Stomach smooth muscle (tissue), 2 donors: ENCODE results near the gene ARHGEF4.

Experiments used
- H3K27ac ChIP-seq: one replicate; pipeline ENCODE4 v1.7.0; 2013; ENCODE audit warnings: mild to moderate bottlenecking, low read length, inconsistent platforms
- H3K27me3 ChIP-seq, 2 donors: one replicate each; pipeline ENCODE4 v1.7.0; 2013; ENCODE audit warnings: low read length in 2 of 2; ENCODE audit not compliant: insufficient read depth in 2 of 2, control insufficient read depth in 1 of 2
- H3K36me3 ChIP-seq, 2 donors: one replicate each; pipeline ENCODE4 v1.7.0; 2013; ENCODE audit warnings: low read length in 2 of 2; ENCODE audit not compliant: control insufficient read depth in 2 of 2, insufficient read depth in 2 of 2
- H3K4me1 ChIP-seq: one replicate; pipeline ENCODE4 v1.7.0; 2013; ENCODE audit warnings: low read length; ENCODE audit not compliant: control insufficient read depth, insufficient read depth
- H3K4me3 ChIP-seq, 2 donors: one replicate each; pipeline ENCODE4 v1.7.0; 2013; ENCODE audit warnings: low read length in 2 of 2
- H3K9ac ChIP-seq, 2 donors: one replicate each; pipeline ENCODE4 v1.7.0; 2013; ENCODE audit warnings: low read length in 2 of 2, mild to moderate bottlenecking in 1 of 2
- H3K9me3 ChIP-seq, 2 donors: one replicate each; pipeline ENCODE4 v1.7.0; 2013; ENCODE audit warnings: low read length in 2 of 2; ENCODE audit not compliant: control insufficient read depth in 2 of 2
- donor health status: healthy.
- donor health status: Pancreatic carcinoma.

Gene ARHGEF4

GRCh38 chr2:130913891-130914290 lies 77.2 kb downstream of the ARHGEF4 start:
- Histone ChIP-seq H3K4me3 (no peak overlapping the region), H3K27me3 (peaks cover 10 to 11% of the 10 kb centered on the region in 2 donors), H3K9me3 (no peaks in the 10 kb centered on the region), H3K9ac (no peak overlapping the region), H3K27ac (no peak overlapping the region), H3K4me1 (no peaks in the 10 kb centered on the region), H3K36me3 (no peaks in the 10 kb centered on the region)

DNA sequence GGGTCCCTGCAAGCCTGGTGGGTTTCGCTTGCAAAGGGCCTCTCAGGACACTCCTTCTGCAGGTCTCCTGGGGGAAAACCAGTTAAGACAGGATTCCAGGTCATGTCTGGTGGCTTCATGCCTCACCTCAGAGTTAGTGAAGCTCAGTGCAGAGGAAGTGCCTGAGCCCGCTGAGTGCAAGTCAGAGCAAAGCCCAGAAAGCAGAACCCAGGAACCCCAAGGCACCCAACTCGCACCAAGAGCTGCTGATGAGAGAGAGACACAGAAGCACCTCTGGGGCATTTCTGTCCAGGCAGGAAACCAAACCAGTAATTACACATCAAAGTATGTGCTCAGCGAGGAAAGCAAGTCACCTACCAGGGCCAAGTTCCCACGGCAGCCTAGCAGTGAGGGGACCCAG lies 78.4 kb downstream of the ARHGEF4 start:
- H3K4me1 ChIP-seq: no peaks in the 10 kb centered on the region
- H3K36me3 ChIP-seq: no peaks in the 10 kb centered on the region
- H3K27ac ChIP-seq: no peak overlapping the region
- H3K9ac ChIP-seq: no peak overlapping the region
- no peaks in the 10 kb centered on the region for H3K9me3 ChIP-seq
- H3K4me3 ChIP-seq: no peak overlapping the region
- peaks cover 10 to 11% of the 10 kb centered on the region in 2 donors for H3K27me3 ChIP-seq

- H3K9me3 ChIP-seq: no peaks in the 10 kb centered on the region
- H3K27me3 ChIP-seq: peaks cover 10 to 11% of the 10 kb centered on the region in 2 donors
- H3K9ac ChIP-seq: no peak overlapping the region
- no peaks in the 10 kb centered on the region for H3K36me3 ChIP-seq
- H3K4me1 ChIP-seq: no peaks in the 10 kb centered on the region
- H3K27ac ChIP-seq: no peak overlapping the region
- H3K4me3 ChIP-seq: no peak overlapping the region
These were observed 79.1 kb downstream of the ARHGEF4 start for GRCh38 chr2:130915595-130916437.

DNA sequence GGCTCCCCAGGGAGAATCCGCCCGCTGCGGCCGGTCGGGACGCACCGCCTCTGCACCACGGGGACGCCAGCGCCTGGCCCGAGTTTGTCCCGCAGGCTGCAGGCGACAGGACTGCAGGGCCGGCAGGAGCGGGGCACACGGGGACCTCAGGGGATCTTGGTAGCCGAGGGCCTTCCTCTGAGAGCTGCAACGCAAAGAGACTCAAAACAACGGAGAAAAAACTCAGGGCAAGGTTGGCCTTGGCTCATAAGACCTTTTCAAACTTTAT lies 79.7 kb downstream of the ARHGEF4 start:
- no peaks in the 10 kb centered on the region for H3K4me1 ChIP-seq
- no peaks in the 10 kb centered on the region for H3K9me3 ChIP-seq
- H3K9ac ChIP-seq: no peak overlapping the region
- H3K4me3 ChIP-seq: no peak overlapping the region
- no peaks in the 10 kb centered on the region for H3K36me3 ChIP-seq
- peaks cover 10 to 11% of the 10 kb centered on the region in 2 donors for H3K27me3 ChIP-seq
- no peak overlapping the region for H3K27ac ChIP-seq

DNA sequence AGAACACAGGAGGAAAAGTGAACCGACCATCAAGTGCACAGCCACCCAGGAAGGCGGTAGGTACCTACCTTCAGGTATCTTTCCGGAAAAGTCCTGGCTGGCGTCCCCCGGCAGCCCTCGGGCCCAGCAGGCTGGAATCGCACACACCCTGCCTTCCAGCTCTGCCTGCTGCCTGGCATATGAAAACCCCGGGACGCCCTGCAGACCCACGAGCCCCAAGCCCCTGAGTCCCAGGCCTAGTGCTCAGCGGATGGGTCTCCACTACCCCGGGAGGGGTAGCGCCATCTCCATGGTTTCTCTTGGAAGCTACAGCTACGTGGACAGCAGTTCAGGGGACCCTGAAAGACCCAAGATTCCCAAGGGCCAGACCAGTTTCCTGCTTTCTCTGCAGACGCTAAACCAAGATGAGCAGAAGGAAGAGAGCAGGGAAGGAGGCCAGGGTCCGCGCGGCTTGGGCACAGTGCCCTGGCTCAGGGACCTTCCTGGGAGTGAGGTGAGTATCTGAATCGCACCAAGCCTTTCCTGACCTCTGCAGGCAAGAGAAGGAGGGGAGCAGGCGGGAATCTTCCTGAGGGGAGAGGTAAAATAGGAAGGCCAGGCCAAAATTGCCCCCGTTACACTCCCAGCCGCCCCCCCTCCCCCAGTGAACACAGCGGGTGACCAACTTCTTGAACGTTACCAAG lies 80.4 kb downstream of the ARHGEF4 start:
- Histone ChIP-seq H3K27ac (no peak overlapping the region), H3K4me1 (no peaks in the 10 kb centered on the region)

DNA sequence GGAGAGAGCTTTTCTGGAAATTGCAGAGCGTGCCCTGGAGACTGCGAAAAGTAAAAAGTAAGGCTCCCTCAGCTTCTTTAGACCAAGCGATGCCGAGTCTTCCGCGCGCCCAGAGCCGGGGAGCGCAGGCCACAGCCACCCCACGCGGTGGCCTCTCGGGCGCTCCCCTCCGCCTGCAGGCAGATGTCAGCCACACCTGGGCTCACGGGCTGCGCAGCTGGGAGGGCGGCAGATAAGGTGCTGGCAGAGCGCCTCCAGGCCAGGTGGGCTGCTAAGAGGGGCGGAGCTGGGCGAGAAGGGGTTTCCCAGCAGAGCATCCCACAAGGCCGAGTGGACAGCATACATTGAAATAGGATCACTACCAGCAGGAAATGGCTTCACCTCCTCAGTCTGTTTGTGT lies 81.7 kb downstream of the ARHGEF4 start:
- no peaks in the 10 kb centered on the region for H3K4me1 ChIP-seq
- no peak overlapping the region for H3K9ac ChIP-seq
- no peak overlapping the region for H3K4me3 ChIP-seq
- H3K27me3 ChIP-seq: peaks cover 10 to 11% of the 10 kb centered on the region in 2 donors
- H3K27ac ChIP-seq: no peak overlapping the region
- H3K36me3 ChIP-seq: no peaks in the 10 kb centered on the region
- H3K9me3 ChIP-seq: no peaks in the 10 kb centered on the region

More for the DNA sequence above, 80.4 kb downstream of the ARHGEF4 start:
- Histone ChIP-seq H3K36me3 (no peaks in the 10 kb centered on the region), H3K27me3 (peaks cover 10 to 11% of the 10 kb centered on the region in 2 donors), H3K9ac (no peak overlapping the region), H3K9me3 (no peaks in the 10 kb centered on the region), H3K4me3 (no peak overlapping the region)

DNA sequence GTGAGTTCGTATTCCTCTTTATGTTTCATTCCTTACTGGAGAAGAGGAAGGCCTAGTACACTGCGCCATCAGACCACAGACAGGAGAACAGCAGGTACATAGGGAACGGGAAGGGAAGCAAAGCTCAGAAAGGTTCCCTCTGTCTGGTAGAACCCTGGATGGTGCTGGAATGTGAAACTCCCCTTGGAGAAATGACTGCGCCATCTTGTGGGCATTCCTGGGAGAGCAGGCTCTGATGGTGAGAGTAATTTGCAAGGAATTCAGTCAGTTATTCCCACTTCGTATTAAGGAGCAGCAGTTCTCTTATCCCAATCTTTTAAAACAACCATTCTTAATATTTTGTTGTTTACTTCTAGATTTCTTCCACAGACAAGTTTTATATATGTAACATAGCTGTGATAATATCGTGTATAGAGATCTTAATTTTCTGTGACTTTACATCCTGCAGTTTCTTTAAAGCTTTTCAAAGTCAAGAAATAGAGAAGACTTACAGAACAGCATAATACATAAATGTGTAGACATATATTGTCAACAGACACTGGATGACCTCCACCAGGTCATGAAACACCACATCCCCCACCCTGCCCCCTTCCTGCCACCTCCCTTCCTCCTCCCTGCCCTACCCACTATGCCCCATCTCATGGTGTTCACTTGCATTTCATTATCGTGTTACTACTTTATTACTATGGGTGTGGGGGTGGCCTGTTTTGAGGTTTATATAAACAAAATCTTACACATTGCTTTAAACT lies 83.9 kb downstream of the ARHGEF4 start:
- Histone ChIP-seq H3K4me3 (no peak overlapping the region), H3K9ac (no peak overlapping the region), H3K27me3 (peaks cover 2 to 7% of the 10 kb centered on the region in 2 donors), H3K9me3 (no peaks in the 10 kb centered on the region), H3K36me3 (no peaks in the 10 kb centered on the region), H3K4me1 (no peaks in the 10 kb centered on the region), H3K27ac (no peak overlapping the region)

DNA sequence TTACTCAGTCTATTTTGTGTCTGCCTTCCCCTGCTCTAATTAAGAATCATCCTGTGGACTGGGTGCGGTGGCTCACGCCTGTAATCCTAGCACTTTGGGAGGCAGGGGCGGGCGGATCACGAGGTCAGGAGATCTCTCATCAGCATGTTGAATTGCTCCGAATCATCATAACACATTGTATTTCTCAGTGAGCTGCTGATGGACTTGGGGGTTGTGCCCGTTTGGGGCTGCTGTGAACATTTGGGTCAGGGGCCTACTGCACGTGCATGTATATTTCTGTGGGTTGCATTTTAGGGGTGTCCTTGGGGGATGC lies 84.4 kb downstream of the ARHGEF4 start:
- Histone ChIP-seq H3K27me3 (peaks cover 2 to 4% of the 10 kb centered on the region in 2 donors), H3K4me1 (no peaks in the 10 kb centered on the region), H3K36me3 (no peaks in the 10 kb centered on the region), H3K4me3 (no peak overlapping the region), H3K27ac (no peak overlapping the region), H3K9ac (no peak overlapping the region), H3K9me3 (no peaks in the 10 kb centered on the region)

GRCh38 chr2:130922417-130922816 lies 85.7 kb downstream of the ARHGEF4 start:
- Histone ChIP-seq H3K27ac (no peak overlapping the region), H3K4me3 (no peak overlapping the region), H3K9ac (no peak overlapping the region), H3K27me3 (no peaks in the 10 kb centered on the region), H3K9me3 (no peaks in the 10 kb centered on the region), H3K36me3 (no peaks in the 10 kb centered on the region), H3K4me1 (no peaks in the 10 kb centered on the region)

DNA sequence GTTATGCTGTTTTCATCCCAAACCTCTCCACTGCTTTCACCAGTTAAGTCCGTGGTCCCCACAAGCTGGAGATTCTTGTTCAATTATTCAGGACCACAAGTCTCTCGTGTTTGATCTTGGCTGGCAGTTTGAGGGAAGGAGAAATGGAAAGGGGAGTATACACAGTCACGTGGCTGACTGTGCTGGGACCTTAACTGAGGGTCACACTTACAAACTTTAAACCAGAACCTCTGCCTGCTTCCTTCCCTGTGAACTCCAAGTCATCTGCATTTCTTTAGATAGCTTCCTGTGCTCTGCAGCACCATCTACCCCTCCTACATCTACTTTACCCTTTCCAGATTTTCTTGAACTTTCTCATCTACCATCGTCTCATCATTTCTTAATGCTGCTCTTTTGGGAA lies 91.7 kb downstream of the ARHGEF4 start:
- no peak overlapping the region for H3K4me3 ChIP-seq
- peaks cover 0 to 3% of the 10 kb centered on the region in 2 donors for H3K9me3 ChIP-seq
- no peak overlapping the region for H3K27ac ChIP-seq
- H3K27me3 ChIP-seq: no peaks in the 10 kb centered on the region
- no peaks in the 10 kb centered on the region for H3K36me3 ChIP-seq
- H3K9ac ChIP-seq: no peak overlapping the region
- H3K4me1 ChIP-seq: no peaks in the 10 kb centered on the region
